ENCODE results near the gene MICAL1.
A peak's percentile ranks its signal among the peaks of the same experiment; 100 is the strongest.

Gene MICAL1

GRCh38 chr6:109453594-109454495 lies 1.7 kb downstream of the MICAL1 start:
- DNase-seq = no peak

- no peak for DNase-seq
These were observed 2.4 kb downstream of the MICAL1 start for GRCh38 chr6:109453156-109453555.

- DNase-seq = no peak
These were observed 3.4 kb downstream of the MICAL1 start for GRCh38 chr6:109452181-109452580.

- no peak for DNase-seq
These were observed 4.2 kb downstream of the MICAL1 start for GRCh38 chr6:109451376-109451775.

GRCh38 chr6:109450801-109451200 lies 4.8 kb downstream of the MICAL1 start:
- no peak for DNase-seq

- peak in 2 of 5 experiments; percentile 65 to 84 for DNase-seq
These were observed 5.5 kb downstream of the MICAL1 start for GRCh38 chr6:109449795-109450673.

- no peak for DNase-seq
These were observed 6.3 kb downstream of the MICAL1 start for GRCh38 chr6:109449064-109449794.

GRCh38 chr6:109448615-109449014 lies 7.0 kb downstream of the MICAL1 start:
- no peak for DNase-seq

- peak in 1 of 5 experiments; percentile 46 for DNase-seq
These were observed 7.6 kb downstream of the MICAL1 start for GRCh38 chr6:109447878-109448555.

GRCh38 chr6:109447087-109447486 lies 8.5 kb downstream of the MICAL1 start:
- no peak for DNase-seq

GRCh38 chr6:109446541-109446940 lies 9.0 kb downstream of the MICAL1 start:
- DNase-seq = no peak

GRCh38 chr6:109446072-109446471 lies 9.5 kb downstream of the MICAL1 start:
- no peak for DNase-seq

GRCh38 chr6:109445382-109445781 lies 10.2 kb downstream of the MICAL1 start:
- no peak for DNase-seq

- no peak for DNase-seq
These were observed 12.1 kb downstream of the MICAL1 start for GRCh38 chr6:109443425-109443950.

- DNase-seq = no peak
These were observed 13.1 kb downstream of the MICAL1 start for GRCh38 chr6:109442393-109442924.

GRCh38 chr6:109441069-109441816 lies 14.3 kb downstream of the MICAL1 start:
- peak in 4 of 5 experiments; percentile 22 to 69 (median 49) for DNase-seq

- DNase-seq = peak; percentile 55 to 79 (median 70)
These were observed 15.1 kb downstream of the MICAL1 start, which contains the start of the genes PPIL6 and SMPD2 for GRCh38 chr6:109440331-109441068. PPIL6 (minus strand) TSS chr6:109440628; CDS start chr6:109440590, 38 bp downstream. SMPD2 (plus strand) TSS chr6:109440724; CDS start chr6:109441122, 398 bp downstream.

GRCh38 chr6:109436041-109436440 lies 19.5 kb downstream of the MICAL1 start:
- no peak for DNase-seq

GRCh38 chr6:109434456-109434855 lies 21.1 kb downstream of the MICAL1 start:
- no peak for DNase-seq

- DNase-seq = no peak
These were observed 26.1 kb downstream of the MICAL1 start for GRCh38 chr6:109429496-109429895.
